SU-DHL-6 (cell line): ENCODE measurements around the gene EEF1E1.

ENCODE experiments used
- H2AFZ ChIP-seq: fragments of 200-600 bp; sonication (generic); 2 replicates; pipeline ENCODE4 v1.6.1; 2014; ENCODE audit warnings: low read depth, mild to moderate bottlenecking, moderate library complexity, mixed read lengths, antibody characterized with exemption, low read length; ENCODE audit not compliant: severe bottlenecking
- H3F3A ChIP-seq: fragments of 200-600 bp; shearing (Covaris generic); 2 replicates; pipeline ENCODE4 v1.6.0; 2016; ENCODE audit warnings: antibody characterized with exemption, mild to moderate bottlenecking; ENCODE audit not compliant: insufficient read depth
- H3K27ac ChIP-seq: fragments of 200-600 bp; sonication (generic); 2 replicates; pipeline ENCODE4 v1.5.1; 2016; ENCODE audit warnings: low read depth, mild to moderate bottlenecking, low read length, moderate library complexity, mixed read lengths
- H3K27me3 ChIP-seq: fragments of 200-600 bp; sonication (generic), shearing (Covaris generic); 2 replicates; pipeline ENCODE4 v1.6.0; 2014; ENCODE audit warnings: mild to moderate bottlenecking, low read length
- H3K36me3 ChIP-seq: fragments of 200-600 bp; sonication (generic); 2 replicates; pipeline ENCODE4 v1.6.1; 2014; ENCODE audit warnings: mild to moderate bottlenecking, low read length, mixed read lengths
- H3K4me2 ChIP-seq: fragments of 300-600, 200-600 bp; shearing (Covaris generic), sonication (generic); 2 replicates; pipeline ENCODE4 v1.6.0; 2014; ENCODE audit warnings: low read length, low read depth, mild to moderate bottlenecking; ENCODE audit not compliant: poor library complexity, severe bottlenecking
- H3K4me3 ChIP-seq: fragments of 200-600 bp; sonication (generic); 2 replicates; pipeline ENCODE4 v1.5.1; 2014; ENCODE audit warnings: antibody characterized with exemption, low read length, mild to moderate bottlenecking, mixed read lengths; ENCODE audit not compliant: insufficient read depth, poor library complexity, severe bottlenecking
- H3K79me2 ChIP-seq: fragments of 200-600 bp; sonication (generic); 2 replicates; pipeline ENCODE4 v1.6.1; 2014; ENCODE audit warnings: mild to moderate bottlenecking, low read length, moderate library complexity; ENCODE audit not compliant: insufficient read depth
- H3K9ac ChIP-seq: fragments of 200-600 bp; sonication (generic); 2 replicates; pipeline ENCODE4 v1.7.0; 2014; ENCODE audit warnings: mild to moderate bottlenecking, low read length
- H3K9me2 ChIP-seq: fragments of 200-600 bp; sonication (generic); replicated peaks from 2 replicates; pipeline ENCODE4 v1.6.1; 2014; ENCODE audit warnings: low read length; ENCODE audit not compliant: insufficient read depth
- H3K9me3 ChIP-seq: fragments of 200-600 bp; sonication (generic); 2 replicates; pipeline ENCODE4 v1.6.1; 2014; ENCODE audit warnings: low read length, mixed read lengths; ENCODE audit not compliant: insufficient read depth
- H4K20me1 ChIP-seq: fragments of 200-600 bp; sonication (generic); 2 replicates; pipeline ENCODE4 v1.6.1; 2014; ENCODE audit warnings: low read depth, mild to moderate bottlenecking, antibody characterized with exemption, low read length, moderate library complexity, mixed read lengths
- EZH2phosphoT487 ChIP-seq: fragments of 200-600 bp; sonication (generic), shearing (Covaris generic); conservative IDR thresholded peaks from 2 replicates; pipeline ENCODE4 v1.6.1; 2018; ENCODE audit warnings: mild to moderate bottlenecking, antibody characterized with exemption, low read length, moderate library complexity, mixed read lengths
- TF ChIP-seq, protein P1 (sequence below): fragments of 200-600 bp; sonication (generic); IDR thresholded peaks from one replicate; pipeline ENCODE4 v1.5.1; 2017; ENCODE audit warnings: antibody characterized with exemption, mild to moderate bottlenecking, low read length, moderate library complexity; ENCODE audit not compliant: insufficient read depth, poor library complexity, severe bottlenecking

Gene EEF1E1

DNA sequence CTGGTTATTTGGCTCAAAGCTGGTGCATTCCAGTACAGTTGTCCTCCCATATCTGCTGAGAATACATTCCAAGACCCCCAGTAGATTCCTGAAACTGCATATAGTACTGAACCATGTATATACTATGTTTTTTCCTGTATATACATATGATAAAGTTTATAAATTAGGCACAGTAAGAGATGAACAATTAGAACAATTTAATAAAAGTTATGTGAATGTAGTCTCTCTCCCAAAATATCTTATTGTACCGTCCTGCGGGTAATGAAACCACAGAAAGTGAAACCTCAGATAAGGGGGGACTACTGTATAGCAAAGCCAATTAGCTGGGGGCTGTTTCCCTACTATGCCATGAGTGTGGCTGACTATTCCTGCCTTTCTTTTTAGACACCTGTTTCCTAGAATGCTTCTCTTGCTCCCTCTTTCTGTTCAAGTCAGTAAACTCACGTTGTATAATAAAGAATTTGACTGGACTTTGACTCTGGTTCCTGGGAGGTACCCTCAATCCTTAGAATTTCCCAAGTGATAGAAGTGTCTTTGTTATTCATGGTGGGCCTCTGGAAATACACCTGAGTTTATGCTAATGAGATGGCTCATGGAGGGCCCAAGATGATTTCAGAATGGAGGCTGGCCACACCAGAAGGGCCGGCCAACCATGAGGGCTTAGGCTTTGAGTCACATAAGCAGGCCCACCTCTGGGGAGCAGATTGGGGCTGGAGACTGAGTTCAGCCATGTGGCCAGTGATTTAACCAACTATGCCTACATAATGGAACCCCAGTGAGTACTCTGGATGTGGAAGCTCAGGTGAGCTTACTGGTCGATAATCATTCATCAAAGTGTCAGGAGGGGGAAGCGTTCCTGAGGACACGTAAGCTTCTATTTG, 37.5 kb downstream of the EEF1E1 start:
- Histone ChIP-seq H3K4me2 (peak overlapping the region; percentile 77), H3F3A (peaks cover 27% of the 10 kb centered on the region), H4K20me1 (no peaks in the 10 kb centered on the region), H3K9ac (peak overlapping the region; percentile 84), H3K27me3 (no peaks in the 10 kb centered on the region), H3K4me3 (peak overlapping the region; percentile 47), H2AFZ (peak overlapping the region; percentile 81), H3K27ac (peak overlapping the region; percentile 72), H3K36me3 (peaks cover 10% of the 10 kb centered on the region), H3K79me2 (peaks cover 23% of the 10 kb centered on the region), H3K9me3 (no peaks in the 10 kb centered on the region), H3K9me2 (0 out of 2 replicates have a peak, but pooled peaks cover 6% of the 10 kb centered on the region)
- TF ChIP-seq, protein P1, sequence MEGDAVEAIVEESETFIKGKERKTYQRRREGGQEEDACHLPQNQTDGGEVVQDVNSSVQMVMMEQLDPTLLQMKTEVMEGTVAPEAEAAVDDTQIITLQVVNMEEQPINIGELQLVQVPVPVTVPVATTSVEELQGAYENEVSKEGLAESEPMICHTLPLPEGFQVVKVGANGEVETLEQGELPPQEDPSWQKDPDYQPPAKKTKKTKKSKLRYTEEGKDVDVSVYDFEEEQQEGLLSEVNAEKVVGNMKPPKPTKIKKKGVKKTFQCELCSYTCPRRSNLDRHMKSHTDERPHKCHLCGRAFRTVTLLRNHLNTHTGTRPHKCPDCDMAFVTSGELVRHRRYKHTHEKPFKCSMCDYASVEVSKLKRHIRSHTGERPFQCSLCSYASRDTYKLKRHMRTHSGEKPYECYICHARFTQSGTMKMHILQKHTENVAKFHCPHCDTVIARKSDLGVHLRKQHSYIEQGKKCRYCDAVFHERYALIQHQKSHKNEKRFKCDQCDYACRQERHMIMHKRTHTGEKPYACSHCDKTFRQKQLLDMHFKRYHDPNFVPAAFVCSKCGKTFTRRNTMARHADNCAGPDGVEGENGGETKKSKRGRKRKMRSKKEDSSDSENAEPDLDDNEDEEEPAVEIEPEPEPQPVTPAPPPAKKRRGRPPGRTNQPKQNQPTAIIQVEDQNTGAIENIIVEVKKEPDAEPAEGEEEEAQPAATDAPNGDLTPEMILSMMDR = no peak

DNA sequence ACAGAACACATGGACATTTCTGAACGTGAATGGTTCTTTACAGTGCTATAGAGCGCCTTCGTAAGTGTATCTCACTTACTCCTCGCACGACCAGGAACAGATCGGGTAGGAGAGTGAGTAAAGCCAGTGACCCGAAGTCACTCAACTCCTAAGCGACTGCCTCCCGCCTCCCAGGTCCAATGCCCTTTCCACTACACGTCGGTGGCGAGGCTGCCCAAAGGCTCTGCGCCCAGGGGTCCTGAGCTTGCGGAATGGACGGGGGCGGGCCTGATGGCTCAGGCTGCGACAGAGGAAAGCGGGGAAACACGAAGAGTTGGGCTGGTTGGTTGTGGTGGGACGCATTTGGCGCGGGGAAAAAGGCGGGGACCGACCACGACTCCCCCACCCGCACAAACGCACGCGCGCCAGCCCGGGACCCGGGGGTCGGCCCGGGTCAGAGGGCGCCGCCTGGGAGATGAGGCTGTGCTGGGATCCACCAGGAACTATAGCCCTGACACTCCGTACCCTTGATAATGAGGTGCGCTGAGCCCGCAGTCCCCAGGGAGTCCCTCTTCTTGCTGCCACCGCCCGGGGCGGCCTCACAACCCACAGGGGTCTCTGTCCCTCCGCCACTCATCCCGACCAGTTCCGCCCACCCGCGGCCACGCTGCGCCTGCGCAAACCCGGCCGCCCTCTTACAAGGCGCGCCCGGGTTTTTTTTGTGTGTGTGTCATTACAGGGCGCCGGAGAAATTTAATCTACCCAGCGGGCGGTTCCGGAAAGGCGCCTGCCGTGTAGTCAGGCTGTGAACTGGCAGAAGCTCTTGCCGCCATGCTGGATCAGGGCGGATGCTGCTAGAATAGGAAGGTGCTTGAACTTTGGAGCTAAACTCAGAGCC, 38.3 kb downstream of the EEF1E1 start, which contains the start of gene BLOC1S5:
BLOC1S5 (minus strand) TSS at position 629 of the 877 bp plus-strand sequence; CDS start at position 616, 13 bp downstream.
- H2AFZ ChIP-seq = peak within 1 kb of the TSS; percentile 81
- no peaks in the 10 kb centered on the region for H4K20me1 ChIP-seq
- H3K27me3 ChIP-seq = no peaks in the 10 kb centered on the region
- peak within 1 kb of the TSS; percentile 72 for H3K27ac ChIP-seq
- H3K4me2 ChIP-seq = peak within 1 kb of the TSS; percentile 88
- H3K9me2 ChIP-seq = 0 out of 2 replicates have a peak, but pooled peaks cover 6% of the 10 kb centered on the region
- H3K79me2 ChIP-seq = peaks cover 23% of the 10 kb centered on the region
- no peaks in the 10 kb centered on the region for H3K9me3 ChIP-seq
- TF ChIP-seq, protein P1 = no peak
- no peak for TF ChIP-seq EZH2phosphoT487
- H3K4me3 ChIP-seq = peak within 1 kb of the TSS; percentile 75
- peaks cover 17% of the 10 kb centered on the region for H3K36me3 ChIP-seq
- peak within 1 kb of the TSS; percentile 84 for H3K9ac ChIP-seq
- H3F3A ChIP-seq = peaks cover 27% of the 10 kb centered on the region

DNA sequence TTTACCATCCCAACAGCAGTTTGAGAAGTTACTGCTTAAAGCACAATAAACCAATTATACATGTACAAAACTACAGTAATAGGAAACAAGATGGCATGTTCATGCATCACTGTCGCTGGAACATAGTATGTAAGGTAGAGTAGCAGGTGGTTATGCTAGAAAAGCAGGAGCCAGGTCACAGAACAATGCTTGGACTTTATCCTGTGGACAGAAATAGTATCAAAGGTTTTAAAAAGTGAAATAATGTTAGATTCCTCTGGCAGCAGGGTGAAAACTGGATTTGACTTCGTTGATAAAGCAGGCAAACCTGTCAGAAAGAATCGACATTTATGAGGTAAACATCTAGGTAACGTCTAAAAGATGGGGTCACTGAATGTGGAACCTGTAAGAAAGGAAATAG, 40.6 kb downstream of the EEF1E1 start:
- Histone ChIP-seq H3K79me2 (peaks cover 35% of the 10 kb centered on the region), H3K36me3 (peaks cover 32% of the 10 kb centered on the region), H3K27ac (no peak overlapping the region), H3K9ac (no peak overlapping the region), H4K20me1 (no peaks in the 10 kb centered on the region), H3F3A (peaks cover 24% of the 10 kb centered on the region), H3K27me3 (no peaks in the 10 kb centered on the region), H3K9me3 (no peaks in the 10 kb centered on the region), H3K4me2 (no peak overlapping the region), H3K9me2 (0 out of 2 replicates have a peak, but pooled peaks cover 6% of the 10 kb centered on the region), H3K4me3 (no peak overlapping the region), H2AFZ (no peak overlapping the region)
- TF ChIP-seq, protein P1 = no peak
- no peak for TF ChIP-seq EZH2phosphoT487
